ENCODE data around the gene PAQR4. TPM values are rescaled to one million over a fixed set of nuclear protein-coding genes. Genes with fewer than 3 reads are reported as not detected.

The PAQR4 gene
- total RNA-seq, 2 experiments from 2014 or later, result 29.4 to 30.4 TPM

GRCh38 chr16:2967721-2968161 lies 1.4 kb upstream of the PAQR4 start:
- no peak for TF ChIP-seq CTCF (IDR thresholded peaks at IDR 0.05)
- intact Hi-C loops (cut with micrococcal nuclease), result no loop called here
- ATAC-seq, result no peak

GRCh38 chr16:2968368-2968737 lies 795 bp upstream of the PAQR4 start:
- no peak for DNase-seq
- Mint-ChIP-seq H3K27ac (no peak overlapping the region), H3K4me1 (ENCODE audit: low read depth) (peaks cover 29% of the 10 kb centered on the region), H3K27me3 (peaks cover 25% of the 10 kb centered on the region), H3K4me3 (peak overlapping the region; percentile 65), H3K9me3 (no peaks in the 10 kb centered on the region), H3K36me3 (ENCODE audit: low read depth) (peaks cover 20% of the 10 kb centered on the region)
- intact Hi-C loops (cut with micrococcal nuclease), result no loop called here
- ChIA-PET POLR2A (interaction anchor here (2.4 kb wide), 1 partner anchor 11 kb away, joined by 20 read pairs; the partner anchor contains the start of gene PKMYT1), CTCF (interaction anchor here (0.9 to 1.1 kb wide), 2 partner anchors 41 to 48 kb away, joined by 3 read pairs; no protein-coding TSS in a partner anchor)
- TF ChIP-seq CTCF (IDR thresholded peaks at IDR 0.05), result no peak
- ATAC-seq, result no peak

More at GRCh38 chr16:2967721-2968161, 1.4 kb upstream of the PAQR4 start:
- no peak overlapping the region for H3K4me3 Mint-ChIP-seq
- ChIA-PET POLR2A (interaction anchor here (0.9 to 2.0 kb wide), 2 partner anchors 10 to 14 kb away, joined by 4 to 8 read pairs; no protein-coding TSS in a partner anchor), CTCF (interaction anchor here (0.6 to 1.2 kb wide), 6 partner anchors 10 to 56 kb away, joined by 3 read pairs; partner anchors contain the start of genes HCFC1R1 and THOC6)
- H3K27ac Mint-ChIP-seq, result no peak overlapping the region
- peaks cover 19% of the 10 kb centered on the region for H3K36me3 Mint-ChIP-seq (ENCODE audit: low read depth)
- H3K4me1 Mint-ChIP-seq (ENCODE audit: low read depth), result peaks cover 31% of the 10 kb centered on the region
- peaks cover 27% of the 10 kb centered on the region for H3K27me3 Mint-ChIP-seq
- no peak for DNase-seq
- H3K9me3 Mint-ChIP-seq, result no peaks in the 10 kb centered on the region

- peak; percentile 79 for ATAC-seq
- peaks cover 19% of the 10 kb centered on the region for H3K27me3 Mint-ChIP-seq
- H3K36me3 Mint-ChIP-seq (ENCODE audit: low read depth), result peaks cover 23% of the 10 kb centered on the region
- peak; percentile 93 for DNase-seq
- H3K9me3 Mint-ChIP-seq, result no peaks in the 10 kb centered on the region
- CTCF ChIA-PET, result interaction anchor here (0.6 to 1.7 kb wide), 13 partner anchors 8 to 125 kb away, joined by 3 to 14 read pairs (median 4); partner anchors contain the start of genes FLYWCH1, FLYWCH2 and PKMYT1
- intact Hi-C loops (cut with micrococcal nuclease), result no loop called here
- peak overlapping the region; percentile 79 for H3K4me3 Mint-ChIP-seq
- peak; percentile 76 for TF ChIP-seq CTCF (IDR thresholded peaks at IDR 0.05)
- POLR2A ChIA-PET, result interaction anchor here (0.7 to 2.4 kb wide), 10 partner anchors 9 to 890 kb away, joined by 3 to 20 read pairs (median 4); partner anchors contain the start of genes PKMYT1 and TNFRSF12A
- H3K27ac Mint-ChIP-seq, result no peak overlapping the region
- peaks cover 23% of the 10 kb centered on the region for H3K4me1 Mint-ChIP-seq (ENCODE audit: low read depth)
These were observed 685 bp downstream of the PAQR4 start for GRCh38 chr16:2969545-2970521.

- peaks cover 24% of the 10 kb centered on the region for H3K36me3 Mint-ChIP-seq (ENCODE audit: low read depth)
- TF ChIP-seq CTCF (IDR thresholded peaks at IDR 0.05), result no peak
- peak overlapping the region; percentile 79 for H3K4me3 Mint-ChIP-seq
- intact Hi-C loops (cut with micrococcal nuclease), result no loop called here
- POLR2A ChIA-PET, result interaction anchor here (0.7 to 2.4 kb wide), 7 partner anchors 9 to 891 kb away, joined by 3 to 20 read pairs (median 6); partner anchors contain the start of genes PKMYT1 and TNFRSF12A
- DNase-seq (no peak), ATAC-seq (no peak)
- H3K9me3 Mint-ChIP-seq, result no peaks in the 10 kb centered on the region
- CTCF ChIA-PET, result interaction anchor here (0.6 to 1.7 kb wide), 12 partner anchors 8 to 126 kb away, joined by 3 to 14 read pairs (median 4); partner anchors contain the start of genes FLYWCH1, FLYWCH2 and PKMYT1
- no peak overlapping the region for H3K27ac Mint-ChIP-seq
- H3K27me3 Mint-ChIP-seq, result peaks cover 15% of the 10 kb centered on the region
- H3K4me1 Mint-ChIP-seq (ENCODE audit: low read depth), result peaks cover 19% of the 10 kb centered on the region
These were observed 1.4 kb downstream of the PAQR4 start for GRCh38 chr16:2970563-2970962.
